ENCODE data around the gene GORASP1. TPM values are rescaled to one million over a fixed set of nuclear protein-coding genes. Genes with fewer than 3 reads are reported as not detected.
A peak's percentile ranks its signal among the peaks of the same experiment; 100 is the strongest.
"Not testable (repeated sequence)": the region's sequence is repeated elsewhere in the genome, so short reads cannot be mapped to it uniquely, and the experiment has no call there.

GORASP1 gene
- total and polyA plus RNA-seq, 5 donors from 2014 or later = 18.5 to 34.0 (median 22.3) TPM

- Mint-ChIP-seq H3K4me1 (peaks cover 30 to 59% (median 39%) of the 10 kb centered on the region in 4 donors), H3K27ac (no peak overlapping the region), H3K36me3 (peaks cover 44% of the 10 kb centered on the region), H3K4me3 (no peak overlapping the region), H3K27me3 (no peaks in the 10 kb centered on the region), H3K9me3 (peaks cover 0 to 4% (median 0%) of the 10 kb centered on the region in 7 donors)
- no peaks in the 10 kb centered on the region for H3K9me3 ChIP-seq (ENCODE audit: control insufficient read depth in 2 of 2, low read length in 2 of 2)
- no peaks in the 10 kb centered on the region for H3K27me3 ChIP-seq (ENCODE audit: control insufficient read depth, insufficient read depth, low read length)
- H3K4me1 ChIP-seq (ENCODE audit: control insufficient read depth, insufficient read depth, low read length, poor library complexity, severe bottlenecking) = no peaks in the 10 kb centered on the region
- H3K27ac ChIP-seq (ENCODE audit: insufficient read depth, low read length, poor library complexity, severe bottlenecking) = no peak overlapping the region
- no peak overlapping the region for H3K4me3 ChIP-seq (ENCODE audit: low read depth, low read length)
- ATAC-seq (ENCODE audit: low read depth in 2 of 2) (no peak), DNase-seq (no peak)
- H3K36me3 ChIP-seq (ENCODE audit: control insufficient read depth, insufficient read depth, low read length) = peaks cover 38% of the 10 kb centered on the region
Observed at GRCh38 chr3:39063143-39063542, 44.3 kb downstream of the GORASP1 start.

GRCh38 chr3:39062180-39062579 is 45.2 kb downstream of the GORASP1 start:
- peaks cover 41% of the 10 kb centered on the region for H3K36me3 Mint-ChIP-seq
- Histone ChIP-seq H3K9me3 (ENCODE audit: control insufficient read depth in 2 of 2, low read length in 2 of 2) (no peaks in the 10 kb centered on the region), H3K27ac (ENCODE audit: insufficient read depth, low read length, poor library complexity, severe bottlenecking) (no peak overlapping the region), H3K36me3 (ENCODE audit: control insufficient read depth, insufficient read depth, low read length) (peaks cover 31% of the 10 kb centered on the region), H3K4me1 (ENCODE audit: control insufficient read depth, insufficient read depth, low read length, poor library complexity, severe bottlenecking) (no peaks in the 10 kb centered on the region), H3K27me3 (ENCODE audit: control insufficient read depth, insufficient read depth, low read length) (no peaks in the 10 kb centered on the region), H3K4me3 (ENCODE audit: low read depth, low read length) (no peak overlapping the region)
- no peak overlapping the region for H3K27ac Mint-ChIP-seq
- no peak for DNase-seq
- H3K9me3 Mint-ChIP-seq = peaks cover 0 to 4% (median 0%) of the 10 kb centered on the region in 7 donors
- H3K4me3 Mint-ChIP-seq = no peak overlapping the region
- no peaks in the 10 kb centered on the region for H3K27me3 Mint-ChIP-seq
- ATAC-seq (ENCODE audit: low read depth in 2 of 2) = no peak
- peaks cover 31 to 62% (median 40%) of the 10 kb centered on the region in 4 donors for H3K4me1 Mint-ChIP-seq

- H3K27ac Mint-ChIP-seq = not testable (repeated sequence)
Observed at GRCh38 chr3:39061228-39061627, 46.2 kb downstream of the GORASP1 start.

GRCh38 chr3:39056151-39056550 is 51.3 kb downstream of the GORASP1 start:
- Mint-ChIP-seq H3K4me1 (peaks cover 48 to 72% (median 65%) of the 10 kb centered on the region in 4 donors), H3K9me3 (peaks cover 0 to 4% (median under 1%) of the 10 kb centered on the region in 7 donors), H3K4me3 (peak overlapping the region in 1 of 4 donors; percentile 59), H3K27ac (peak overlapping the region in 1 of 3 donors; percentile 5), H3K27me3 (no peaks in the 10 kb centered on the region), H3K36me3 (peaks cover 28% of the 10 kb centered on the region)
- peaks cover 6% of the 10 kb centered on the region for H3K36me3 ChIP-seq (ENCODE audit: control insufficient read depth, insufficient read depth, low read length)
- H3K4me3 ChIP-seq (ENCODE audit: low read depth, low read length) = no peak overlapping the region
- ATAC-seq (ENCODE audit: low read depth in 2 of 2) (no peak), DNase-seq (no peak)
- H3K9me3 ChIP-seq (ENCODE audit: control insufficient read depth in 2 of 2, low read length in 2 of 2) = no peaks in the 10 kb centered on the region
- no peaks in the 10 kb centered on the region for H3K27me3 ChIP-seq (ENCODE audit: control insufficient read depth, insufficient read depth, low read length)
- H3K27ac ChIP-seq (ENCODE audit: insufficient read depth, low read length, poor library complexity, severe bottlenecking) = no peak overlapping the region
- H3K4me1 ChIP-seq (ENCODE audit: control insufficient read depth, insufficient read depth, low read length, poor library complexity, severe bottlenecking) = peaks cover 21% of the 10 kb centered on the region

More at GRCh38 chr3:39061228-39061627, 46.2 kb downstream of the GORASP1 start:
- H3K4me3 ChIP-seq (ENCODE audit: low read depth, low read length); H3K27ac ChIP-seq (ENCODE audit: insufficient read depth, low read length, poor library complexity, severe bottlenecking); DNase-seq; H3K27me3 Mint-ChIP-seq; ATAC-seq (ENCODE audit: low read depth in 2 of 2); H3K9me3 ChIP-seq (ENCODE audit: control insufficient read depth in 2 of 2, low read length in 2 of 2); H3K4me1 ChIP-seq (ENCODE audit: control insufficient read depth, insufficient read depth, low read length, poor library complexity, severe bottlenecking); H3K9me3 Mint-ChIP-seq; H3K27me3 ChIP-seq (ENCODE audit: control insufficient read depth, insufficient read depth, low read length): not testable (repeated sequence)
- peak overlapping the region in 1 of 4 donors; percentile 35 for H3K4me3 Mint-ChIP-seq
- peaks cover 21% of the 10 kb centered on the region for H3K36me3 ChIP-seq (ENCODE audit: control insufficient read depth, insufficient read depth, low read length)
- H3K4me1 Mint-ChIP-seq = peaks cover 40 to 72% (median 48%) of the 10 kb centered on the region in 4 donors
- peaks cover 39% of the 10 kb centered on the region for H3K36me3 Mint-ChIP-seq

- Mint-ChIP-seq H3K36me3 (peaks cover 18% of the 10 kb centered on the region), H3K27me3 (peaks cover 11% of the 10 kb centered on the region), H3K4me1 (peaks cover 39 to 73% (median 49%) of the 10 kb centered on the region in 4 donors), H3K4me3 (peak overlapping the region; percentile 71 to 97 (median 80)), H3K9me3 (peaks cover 0 to 1% (median 0%) of the 10 kb centered on the region in 7 donors), H3K27ac (peak overlapping the region in 1 of 3 donors; percentile 12)
- no peak for DNase-seq
- H3K4me3 ChIP-seq (ENCODE audit: low read depth, low read length) = peak overlapping the region; percentile 91
- H3K9me3 ChIP-seq (ENCODE audit: control insufficient read depth in 2 of 2, low read length in 2 of 2) = no peaks in the 10 kb centered on the region
- no peak for ATAC-seq (ENCODE audit: low read depth in 2 of 2)
- H3K27me3 ChIP-seq (ENCODE audit: control insufficient read depth, insufficient read depth, low read length) = no peaks in the 10 kb centered on the region
- H3K36me3 ChIP-seq (ENCODE audit: control insufficient read depth, insufficient read depth, low read length) = peaks cover 6% of the 10 kb centered on the region
- no peak overlapping the region for H3K27ac ChIP-seq (ENCODE audit: insufficient read depth, low read length, poor library complexity, severe bottlenecking)
- H3K4me1 ChIP-seq (ENCODE audit: control insufficient read depth, insufficient read depth, low read length, poor library complexity, severe bottlenecking) = peaks cover 23% of the 10 kb centered on the region
Observed at GRCh38 chr3:39053696-39054095, 53.7 kb downstream of the GORASP1 start.

- Mint-ChIP-seq H3K4me1 (peaks cover 40 to 69% (median 44%) of the 10 kb centered on the region in 4 donors), H3K4me3 (peak overlapping the region; percentile 93 to 97 (median 96)), H3K9me3 (peaks cover 0 to 1% (median 0%) of the 10 kb centered on the region in 7 donors), H3K36me3 (peaks cover 10% of the 10 kb centered on the region), H3K27ac (peak overlapping the region; percentile 11 to 99 (median 99)), H3K27me3 (peaks cover 12% of the 10 kb centered on the region)
- Histone ChIP-seq H3K36me3 (ENCODE audit: control insufficient read depth, insufficient read depth, low read length) (no peaks in the 10 kb centered on the region), H3K9me3 (ENCODE audit: control insufficient read depth in 2 of 2, low read length in 2 of 2) (no peaks in the 10 kb centered on the region), H3K27me3 (ENCODE audit: control insufficient read depth, insufficient read depth, low read length) (no peaks in the 10 kb centered on the region), H3K27ac (ENCODE audit: insufficient read depth, low read length, poor library complexity, severe bottlenecking) (peak overlapping the region; percentile 97), H3K4me1 (ENCODE audit: control insufficient read depth, insufficient read depth, low read length, poor library complexity, severe bottlenecking) (peaks cover 23% of the 10 kb centered on the region), H3K4me3 (ENCODE audit: low read depth, low read length) (peak overlapping the region; percentile 91)
- peak in 1 of 3 donors; percentile 51 for DNase-seq
- no peak for ATAC-seq (ENCODE audit: low read depth in 2 of 2)
Observed at GRCh38 chr3:39052583-39052982, 54.8 kb downstream of the GORASP1 start.

- peaks cover 0 to 5% (median 0%) of the 10 kb centered on the region in 7 donors for H3K9me3 Mint-ChIP-seq
- peak within 1 kb of the TSS; percentile 98 to 99 (median 99) for H3K27ac Mint-ChIP-seq
- peaks cover 12% of the 10 kb centered on the region for H3K27me3 Mint-ChIP-seq
- peaks cover 38 to 71% (median 43%) of the 10 kb centered on the region in 4 donors for H3K4me1 Mint-ChIP-seq
- Histone ChIP-seq H3K27ac (ENCODE audit: insufficient read depth, low read length, poor library complexity, severe bottlenecking) (peak within 1 kb of the TSS; percentile 97), H3K27me3 (ENCODE audit: control insufficient read depth, insufficient read depth, low read length) (no peaks in the 10 kb centered on the region), H3K36me3 (ENCODE audit: control insufficient read depth, insufficient read depth, low read length) (no peaks in the 10 kb centered on the region), H3K4me1 (ENCODE audit: control insufficient read depth, insufficient read depth, low read length, poor library complexity, severe bottlenecking) (peaks cover 23% of the 10 kb centered on the region), H3K4me3 (ENCODE audit: low read depth, low read length) (peak within 1 kb of the TSS; percentile 92), H3K9me3 (ENCODE audit: control insufficient read depth in 2 of 2, low read length in 2 of 2) (no peaks in the 10 kb centered on the region)
- peaks cover 7% of the 10 kb centered on the region for H3K36me3 Mint-ChIP-seq
- DNase-seq = peak; percentile 91 to 96 (median 91)
- peak within 1 kb of the TSS; percentile 93 to 97 (median 96) for H3K4me3 Mint-ChIP-seq
- ATAC-seq (ENCODE audit: low read depth in 2 of 2) = peak; percentile 96 to 97
Observed at GRCh38 chr3:39051649-39052561, 55.5 kb downstream of the GORASP1 start, which contains the start of the genes SCN11A and WDR48. SCN11A (minus strand) TSS chr3:39051944; CDS start chr3:38950362, 101,582 bp downstream. WDR48 (plus strand) TSS chr3:39052016; CDS start chr3:39052026, 10 bp downstream.
